Tibial artery (tissue), 4 donors: Measurements from ENCODE around the gene EXOC6B.

Experiments
- DNase-seq, 2 donors: peaks; one replicate each; pipeline ENCODE4 v3.0.0-alpha.2; 2019
- H3K27ac ChIP-seq, 2 donors: fragments of 200-600 bp; sonication (generic) in 1 of 2; 1 replicate in 1 of 2; 2 replicates in 1 of 2; pipeline ENCODE4 v1.5.1; 2018 to 2019; ENCODE audit warnings: mild to moderate bottlenecking in 1 of 2
- H3K27me3 ChIP-seq, 2 donors: fragments of 200-600 bp; sonication (generic) in 1 of 2; one replicate each; pipeline versions ENCODE4 v1.5.1 to v1.6.0; 2016 to 2019
- H3K36me3 ChIP-seq, 3 donors: fragments of 200-600 bp; sonication (generic) in 2 of 3; one replicate each; pipeline ENCODE4 v1.5.1; 2016 to 2019; ENCODE audit warnings: mild to moderate bottlenecking in 2 of 3
- H3K4me1 ChIP-seq, 4 donors: fragments of 200-600 bp; sonication (generic) in 2 of 4; 1 replicate in 3 of 4; 2 replicates in 1 of 4; pipeline ENCODE4 v1.5.1; 2016 to 2019
- H3K4me3 ChIP-seq, 2 donors: fragments of 200-600 bp; sonication (generic) in 1 of 2; 1 replicate in 1 of 2; 2 replicates in 1 of 2; pipeline ENCODE4 v1.5.1; 2018 to 2019; ENCODE audit warnings: mild to moderate bottlenecking in 2 of 2
- H3K9me3 ChIP-seq, 3 donors: fragments of 200-600 bp; sonication (generic) in 1 of 3; one replicate each; pipeline ENCODE4 v1.5.1; 2016 to 2019
- CTCF ChIP-seq, 2 experiments: fragments of 200-600 bp in 1 of 2; fragments of 450-650 bp in 1 of 2; IDR thresholded peaks; one replicate each; pipeline ENCODE4 v1.5.1; 2017 to 2019; ENCODE audit warnings: antibody characterized with exemption in 2 of 2, mild to moderate bottlenecking in 1 of 2, moderate library complexity in 1 of 2
- intact Hi-C: fragments of 100-400 bp; cut with DNase I; formaldehyde crosslinking; loops from one replicate; pipeline ENCODE4 v1.15.0; 2023; ENCODE audit warnings: low total_unique reads

The EXOC6B gene

GRCh38 chr2:72810165-72810564 is 15.7 kb downstream of the EXOC6B start:
- Histone ChIP-seq H3K4me1 (no peaks in the 10 kb centered on the region), H3K27me3 (no peaks in the 10 kb centered on the region), H3K27ac (no peak overlapping the region), H3K4me3 (no peak overlapping the region), H3K9me3 (peaks cover 0 to 11% (median 0%) of the 10 kb centered on the region in 3 donors), H3K36me3 (peaks cover 0 to 7% (median 0%) of the 10 kb centered on the region in 3 donors)
- DNase-seq = no peak
- no peak for TF ChIP-seq CTCF (IDR thresholded peaks at IDR 0.05)
- intact Hi-C loops = no loop called here

- DNase-seq = no peak
- Histone ChIP-seq H3K36me3 (peaks cover 0 to 7% (median 0%) of the 10 kb centered on the region in 3 donors), H3K27me3 (no peaks in the 10 kb centered on the region), H3K4me1 (no peaks in the 10 kb centered on the region), H3K9me3 (peaks cover 0 to 11% (median 0%) of the 10 kb centered on the region in 3 donors), H3K27ac (no peak overlapping the region), H3K4me3 (no peak overlapping the region)
- no peak for TF ChIP-seq CTCF (IDR thresholded peaks at IDR 0.05)
- intact Hi-C loops = no loop called here
These were observed 16.7 kb downstream of the EXOC6B start for GRCh38 chr2:72809095-72809494.

- intact Hi-C loops = no loop called here
- DNase-seq = no peak
- no peak for TF ChIP-seq CTCF (IDR thresholded peaks at IDR 0.05)
- no peaks in the 10 kb centered on the region for H3K27me3 ChIP-seq
- H3K36me3 ChIP-seq = peaks cover 0 to 7% (median 0%) of the 10 kb centered on the region in 3 donors
- H3K9me3 ChIP-seq = peaks cover 0 to 11% (median 0%) of the 10 kb centered on the region in 3 donors
- no peaks in the 10 kb centered on the region for H3K4me1 ChIP-seq
- H3K27ac ChIP-seq = no peak overlapping the region
- H3K4me3 ChIP-seq = no peak overlapping the region
These were observed 19.4 kb downstream of the EXOC6B start for GRCh38 chr2:72806280-72806945.

- DNase-seq = no peak
- Histone ChIP-seq H3K4me3 (no peak overlapping the region), H3K4me1 (no peaks in the 10 kb centered on the region), H3K27ac (no peak overlapping the region), H3K27me3 (no peaks in the 10 kb centered on the region), H3K9me3 (peaks cover 0 to 3% (median 0%) of the 10 kb centered on the region in 3 donors), H3K36me3 (peaks cover 0 to 4% (median 0%) of the 10 kb centered on the region in 3 donors)
- no peak for TF ChIP-seq CTCF (IDR thresholded peaks at IDR 0.05)
- intact Hi-C loops = no loop called here
These were observed 22.1 kb downstream of the EXOC6B start for GRCh38 chr2:72803626-72804320.

GRCh38 chr2:72803151-72803550 is 22.7 kb downstream of the EXOC6B start:
- H3K9me3 ChIP-seq = no peaks in the 10 kb centered on the region
- H3K4me1 ChIP-seq = peaks cover 0 to under 1% (median 0%) of the 10 kb centered on the region in 4 donors

More at GRCh38 chr2:72803151-72803550, 22.7 kb downstream of the EXOC6B start:
- intact Hi-C loops = no loop called here
- Histone ChIP-seq H3K27ac (no peak overlapping the region), H3K27me3 (no peaks in the 10 kb centered on the region), H3K36me3 (no peaks in the 10 kb centered on the region), H3K4me3 (no peak overlapping the region)
- no peak for TF ChIP-seq CTCF (IDR thresholded peaks at IDR 0.05)
- no peak for DNase-seq
